Mesothelial cell of epicardium (in vitro differentiated cells): ENCODE data around the gene LRRC3. TPM values are rescaled to one million over a fixed set of nuclear protein-coding genes. Genes with fewer than 3 reads are reported as not detected.
"Not testable (repeated sequence)": the region's sequence is repeated elsewhere in the genome, so short reads cannot be mapped to it uniquely, and the experiment has no call there.

Experiments used
- DNase-seq, 2 experiments: peaks; one replicate each; pipeline ENCODE4 v3.0.0; 2021; ENCODE audit warnings: low spot score in 2 of 2; ENCODE audit not compliant: unreplicated experiment in 2 of 2
- H3K27ac Mint-ChIP-seq: 2 replicates; pipeline ENCODE4 v1.8.0; 2021; ENCODE audit warnings: mixed read lengths
- H3K27me3 Mint-ChIP-seq: 2 replicates; pipeline ENCODE4 v1.8.0; 2021; ENCODE audit warnings: low read depth, mixed read lengths
- H3K36me3 Mint-ChIP-seq: 2 replicates; pipeline ENCODE4 v1.8.0; 2021; ENCODE audit warnings: mixed read lengths
- H3K4me1 Mint-ChIP-seq: 2 replicates; pipeline ENCODE4 v1.8.0; 2021; ENCODE audit warnings: mixed read lengths
- H3K4me3 Mint-ChIP-seq: 2 replicates; pipeline ENCODE4 v1.8.0; 2021; ENCODE audit warnings: mild to moderate bottlenecking, moderate library complexity, mixed read lengths
- H3K9me3 Mint-ChIP-seq: 2 replicates; pipeline ENCODE4 v1.8.0; 2021; ENCODE audit warnings: mixed read lengths
- CTCF ChIP-seq: fragments of 200-600 bp; sonication (generic); IDR thresholded peaks from one replicate; pipeline ENCODE4 v1.5.0; 2021; ENCODE audit warnings: antibody characterized with exemption; ENCODE audit not compliant: unreplicated experiment
- total RNA-seq: library from RNA; stranded (reverse); gene quantifications from 3 replicates; pipeline ENCODE4 v1.2.1, GENCODE V29; 2021

The LRRC3 gene
- total RNA-seq, 1 donor from 2014 or later, result 11.8 TPM

GRCh38 chr21:44498280-44499210 is 43.2 kb downstream of the LRRC3 start:
- peaks cover 5% of the 10 kb centered on the region for H3K9me3 Mint-ChIP-seq

GRCh38 chr21:44499211-44499560 is 43.9 kb downstream of the LRRC3 start:
- peaks cover 3% of the 10 kb centered on the region for H3K9me3 Mint-ChIP-seq
- H3K27me3 Mint-ChIP-seq, result no peaks in the 10 kb centered on the region
- no peak for DNase-seq
- peaks cover 1% of the 10 kb centered on the region for H3K4me1 Mint-ChIP-seq
- no peak overlapping the region for H3K4me3 Mint-ChIP-seq
- peaks cover 7% of the 10 kb centered on the region for H3K36me3 Mint-ChIP-seq
- TF ChIP-seq CTCF, result no peak
- no peak overlapping the region for H3K27ac Mint-ChIP-seq

More at GRCh38 chr21:44498280-44499210, 43.2 kb downstream of the LRRC3 start:
- H3K36me3 Mint-ChIP-seq, result peaks cover 10% of the 10 kb centered on the region
- DNase-seq, result no peak
- H3K27ac Mint-ChIP-seq, result no peak overlapping the region
- no peak for TF ChIP-seq CTCF
- no peak overlapping the region for H3K4me3 Mint-ChIP-seq
- H3K4me1 Mint-ChIP-seq, result peaks cover 1% of the 10 kb centered on the region
- no peaks in the 10 kb centered on the region for H3K27me3 Mint-ChIP-seq

GRCh38 chr21:44499631-44500030 is 44.3 kb downstream of the LRRC3 start:
- H3K4me1 Mint-ChIP-seq, result peaks cover 1% of the 10 kb centered on the region
- peaks cover 3% of the 10 kb centered on the region for H3K9me3 Mint-ChIP-seq
- peaks cover 7% of the 10 kb centered on the region for H3K36me3 Mint-ChIP-seq
- H3K27me3 Mint-ChIP-seq, result no peaks in the 10 kb centered on the region
- no peak overlapping the region for H3K27ac Mint-ChIP-seq
- H3K4me3 Mint-ChIP-seq, result no peak overlapping the region
- DNase-seq, result no peak
- no peak for TF ChIP-seq CTCF

- no peak overlapping the region for H3K27ac Mint-ChIP-seq
- H3K27me3 Mint-ChIP-seq, result no peaks in the 10 kb centered on the region
- DNase-seq, result no peak
- peaks cover 3% of the 10 kb centered on the region for H3K9me3 Mint-ChIP-seq
- H3K4me1 Mint-ChIP-seq, result peaks cover 1% of the 10 kb centered on the region
- TF ChIP-seq CTCF, result no peak
- H3K36me3 Mint-ChIP-seq, result peaks cover 7% of the 10 kb centered on the region
- H3K4me3 Mint-ChIP-seq, result no peak overlapping the region
Measured at GRCh38 chr21:44500111-44500510, 44.8 kb downstream of the LRRC3 start.

- Mint-ChIP-seq H3K36me3 (no peaks in the 10 kb centered on the region), H3K27me3 (no peaks in the 10 kb centered on the region), H3K27ac (no peak overlapping the region), H3K4me3 (no peak overlapping the region), H3K4me1 (no peaks in the 10 kb centered on the region), H3K9me3 (no peaks in the 10 kb centered on the region)
- TF ChIP-seq CTCF, result no peak
- no peak for DNase-seq
Measured at GRCh38 chr21:44502171-44502958, 47.1 kb downstream of the LRRC3 start.

- not testable (repeated sequence) for H3K4me3 Mint-ChIP-seq, H3K27me3 Mint-ChIP-seq, H3K27ac Mint-ChIP-seq, H3K36me3 Mint-ChIP-seq, H3K9me3 Mint-ChIP-seq, H3K4me1 Mint-ChIP-seq, DNase-seq
Measured at GRCh38 chr21:44503006-44503889, 47.9 kb downstream of the LRRC3 start.
